ENCODE results near the gene FCHO1.

FCHO1 gene

GRCh38 chr19:17751103-17751911, at the start of gene FCHO1:
Gene FCHO1 (plus strand): TSS chr19:17751477. CDS start chr19:17755165, 3,688 bp downstream.
- DNase-seq (ENCODE audit: low read depth, low spot score) = no peak

GRCh38 chr19:17703824-17704463, 47.3 kb upstream of the FCHO1 start:
- no peak for DNase-seq (ENCODE audit: low read depth, low spot score)

- DNase-seq (ENCODE audit: low read depth, low spot score) = no peak
Measured at GRCh38 chr19:17706750-17707181, 44.5 kb upstream of the FCHO1 start.

GRCh38 chr19:17711851-17712250, 39.4 kb upstream of the FCHO1 start:
- no peak for DNase-seq (ENCODE audit: low read depth, low spot score)

GRCh38 chr19:17716309-17716929, 34.9 kb upstream of the FCHO1 start:
- no peak for DNase-seq (ENCODE audit: low read depth, low spot score)

- DNase-seq (ENCODE audit: low read depth, low spot score) = no peak
Measured at GRCh38 chr19:17718550-17718946, 32.7 kb upstream of the FCHO1 start.

- no peak for DNase-seq (ENCODE audit: low read depth, low spot score)
Measured at GRCh38 chr19:17718947-17719711, 32.1 kb upstream of the FCHO1 start, which contains the start of gene MAP1S. Gene MAP1S (plus strand): TSS chr19:17719480. CDS start chr19:17719503, 23 bp downstream.

- no peak for DNase-seq (ENCODE audit: low read depth, low spot score)
Measured at GRCh38 chr19:17719730-17720400, 31.4 kb upstream of the FCHO1 start.

GRCh38 chr19:17720440-17720839, 30.8 kb upstream of the FCHO1 start:
- DNase-seq (ENCODE audit: low read depth, low spot score) = no peak

GRCh38 chr19:17721111-17721628, 30.1 kb upstream of the FCHO1 start:
- DNase-seq (ENCODE audit: low read depth, low spot score) = no peak

GRCh38 chr19:17721821-17722220, 29.5 kb upstream of the FCHO1 start:
- DNase-seq (ENCODE audit: low read depth, low spot score) = no peak

- no peak for DNase-seq (ENCODE audit: low read depth, low spot score)
Measured at GRCh38 chr19:17722655-17723240, 28.5 kb upstream of the FCHO1 start.

GRCh38 chr19:17724655-17725054, 26.6 kb upstream of the FCHO1 start:
- DNase-seq (ENCODE audit: low read depth, low spot score) = no peak

- no peak for DNase-seq (ENCODE audit: low read depth, low spot score)
Measured at GRCh38 chr19:17725422-17726078, 25.7 kb upstream of the FCHO1 start.

GRCh38 chr19:17726136-17726741, 25.0 kb upstream of the FCHO1 start:
- no peak for DNase-seq (ENCODE audit: low read depth, low spot score)

GRCh38 chr19:17726964-17727773, 24.1 kb upstream of the FCHO1 start:
- DNase-seq (ENCODE audit: low read depth, low spot score) = no peak

- no peak for DNase-seq (ENCODE audit: low read depth, low spot score)
Measured at GRCh38 chr19:17727843-17728242, 23.4 kb upstream of the FCHO1 start.

- no peak for DNase-seq (ENCODE audit: low read depth, low spot score)
Measured at GRCh38 chr19:17733127-17733526, 18.1 kb upstream of the FCHO1 start.

GRCh38 chr19:17734146-17734545, 17.1 kb upstream of the FCHO1 start:
- DNase-seq (ENCODE audit: low read depth, low spot score) = no peak

Data from brain pericyte (primary cell).